ENCODE measurements around the gene TRIM71.

DNA sequence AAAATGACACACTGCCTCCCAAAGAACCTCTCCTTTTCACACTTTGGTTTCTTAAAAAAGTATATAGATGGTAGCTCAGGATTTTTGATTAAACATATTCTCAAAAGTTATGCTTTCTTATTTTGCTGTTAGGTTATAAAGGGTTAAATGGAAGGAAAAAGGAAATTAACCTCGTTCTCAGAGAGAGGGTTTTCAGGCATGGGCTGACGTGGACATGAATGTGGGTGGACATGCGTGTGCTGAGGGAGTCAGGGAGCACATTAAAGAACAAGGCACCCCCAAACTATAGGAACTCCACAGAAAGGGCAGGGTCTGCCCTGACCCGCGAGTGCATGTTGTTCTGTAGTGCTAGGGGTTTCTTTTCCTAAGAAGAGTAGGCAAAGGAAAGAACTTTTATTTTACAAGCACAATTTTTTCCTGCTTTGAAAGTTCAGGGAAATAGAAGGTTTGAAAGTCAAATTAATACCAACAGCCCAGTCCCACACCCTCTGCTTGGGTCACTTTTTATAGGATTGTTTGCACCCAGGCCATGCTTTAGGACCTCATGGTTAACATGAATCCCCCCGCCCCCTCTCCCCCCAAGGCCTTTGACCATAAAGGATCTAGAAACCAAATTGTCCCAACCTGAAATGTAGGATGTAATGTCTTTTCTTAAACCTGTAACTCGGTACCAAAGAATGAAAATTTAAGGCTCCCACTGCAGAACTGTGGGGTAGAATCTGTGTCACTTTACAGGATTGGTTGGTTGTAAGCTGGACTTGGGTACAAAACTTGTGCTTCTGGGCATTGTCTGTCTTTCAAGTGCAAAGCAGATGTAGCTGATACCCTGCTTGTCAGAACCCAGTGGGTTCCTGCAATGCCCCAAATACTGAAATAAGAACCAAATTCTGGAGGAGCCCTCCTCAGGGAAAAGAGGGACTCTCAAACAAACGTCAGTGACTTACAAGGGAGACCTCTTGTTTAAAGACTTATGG, 75.1 kb downstream of the TRIM71 start:
- TF ChIP-seq EZH2 (IDR thresholded peaks at IDR 0.05; ENCODE audit: borderline replicate concordance, low read length) = no peak
- TF ChIP-seq, protein P1, sequence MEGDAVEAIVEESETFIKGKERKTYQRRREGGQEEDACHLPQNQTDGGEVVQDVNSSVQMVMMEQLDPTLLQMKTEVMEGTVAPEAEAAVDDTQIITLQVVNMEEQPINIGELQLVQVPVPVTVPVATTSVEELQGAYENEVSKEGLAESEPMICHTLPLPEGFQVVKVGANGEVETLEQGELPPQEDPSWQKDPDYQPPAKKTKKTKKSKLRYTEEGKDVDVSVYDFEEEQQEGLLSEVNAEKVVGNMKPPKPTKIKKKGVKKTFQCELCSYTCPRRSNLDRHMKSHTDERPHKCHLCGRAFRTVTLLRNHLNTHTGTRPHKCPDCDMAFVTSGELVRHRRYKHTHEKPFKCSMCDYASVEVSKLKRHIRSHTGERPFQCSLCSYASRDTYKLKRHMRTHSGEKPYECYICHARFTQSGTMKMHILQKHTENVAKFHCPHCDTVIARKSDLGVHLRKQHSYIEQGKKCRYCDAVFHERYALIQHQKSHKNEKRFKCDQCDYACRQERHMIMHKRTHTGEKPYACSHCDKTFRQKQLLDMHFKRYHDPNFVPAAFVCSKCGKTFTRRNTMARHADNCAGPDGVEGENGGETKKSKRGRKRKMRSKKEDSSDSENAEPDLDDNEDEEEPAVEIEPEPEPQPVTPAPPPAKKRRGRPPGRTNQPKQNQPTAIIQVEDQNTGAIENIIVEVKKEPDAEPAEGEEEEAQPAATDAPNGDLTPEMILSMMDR (conservative IDR thresholded peaks at IDR 0.05 in 1 of 2, IDR thresholded peaks at IDR 0.05 in 1 of 2; ENCODE audit: extremely low read depth in 1 of 2, insufficient read depth in 1 of 2, low read depth in 1 of 2, low read length in 2 of 2) = no peak
